Skin of body (tissue), 2 donors: Measurements from ENCODE around the gene KRT32. TPM values are rescaled to one million over a fixed set of nuclear protein-coding genes. Genes with fewer than 3 reads are reported as not detected.
"Not testable (repeated sequence)": the region's sequence is repeated elsewhere in the genome, so short reads cannot be mapped to it uniquely, and the experiment has no call there.

Source experiments
- DNase-seq: peaks from one replicate; lab custom pipeline; 2025; lab: John Stamatoyannopoulos, UW
- total RNA-seq: library from RNA; depleted of rRNA; stranded (reverse); fragments of >200 nt; gene quantifications from one replicate; pipeline ENCODE4 v1.2.3, GENCODE V29; 2014

The KRT32 gene
- total RNA-seq, 1 donor from 2014 or later, result 28.0 TPM

DNA sequence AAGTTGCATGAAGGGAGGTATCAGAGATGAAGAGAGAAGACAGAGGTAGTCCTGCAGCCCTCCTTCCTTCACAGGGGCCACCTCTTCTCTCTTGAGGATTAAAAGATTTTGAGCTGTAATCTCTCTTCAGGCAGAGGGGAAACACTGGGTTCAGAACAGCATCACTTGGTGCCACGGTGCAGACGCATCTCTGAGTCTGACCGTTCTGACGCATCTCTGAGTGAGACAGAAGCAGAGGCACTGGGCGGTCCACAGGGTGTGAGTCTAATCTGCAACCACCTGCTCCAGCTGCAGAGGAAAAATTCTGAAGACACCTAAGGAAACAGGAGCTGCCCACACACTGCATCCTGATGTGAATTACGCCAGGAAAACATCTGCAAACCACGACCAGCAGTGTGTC, 37.5 kb downstream of the KRT32 start:
- DNase-seq, result no peak

GRCh38 chr17:41428591-41429291, 38.4 kb downstream of the KRT32 start:
- no peak for DNase-seq

- no peak for DNase-seq
Measured at GRCh38 chr17:41424111-41424635, 43.0 kb downstream of the KRT32 start, which contains the start of gene KRT37. KRT37 (minus strand) TSS chr17:41424585; CDS start chr17:41424523, 62 bp downstream.

DNA sequence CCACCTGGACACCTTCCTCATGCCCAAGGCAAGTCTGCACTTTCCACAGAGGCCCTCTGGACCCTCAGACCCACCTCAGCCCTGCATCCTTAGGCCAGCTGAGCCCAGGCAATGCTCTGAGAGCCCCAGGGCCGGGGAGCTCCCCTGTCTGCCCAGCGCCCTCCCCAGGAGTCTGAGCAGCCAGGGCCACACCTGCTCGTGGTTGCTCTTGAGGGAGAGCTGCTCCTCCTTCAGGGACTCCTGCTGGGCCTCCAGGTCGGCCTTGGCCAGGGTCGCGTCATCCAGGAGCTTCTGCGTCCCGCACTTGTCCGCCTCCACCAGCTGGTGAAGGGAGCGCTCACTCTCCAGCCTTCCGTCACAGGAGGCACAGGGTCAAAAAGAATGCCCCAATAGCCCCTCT, 44.6 kb downstream of the KRT32 start:
- not testable (repeated sequence) for DNase-seq

DNA sequence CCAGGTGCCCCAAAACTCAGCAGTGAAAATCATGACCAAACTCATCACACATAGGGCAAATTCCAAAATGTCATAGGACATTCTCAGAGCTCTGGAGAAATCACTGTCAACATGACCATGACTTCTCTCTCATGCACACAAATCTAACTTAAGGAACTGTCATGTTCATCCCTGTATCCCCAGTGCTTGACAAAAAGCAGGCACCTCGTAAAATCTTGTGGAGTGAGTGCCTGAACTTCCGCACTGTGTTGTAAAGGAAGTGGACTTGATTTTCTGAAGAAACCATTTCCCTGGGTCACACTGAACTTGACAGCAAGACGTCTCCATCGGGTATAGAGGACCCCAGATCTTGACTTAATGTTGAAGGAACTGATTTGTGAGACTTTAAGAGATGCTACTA, 45.6 kb downstream of the KRT32 start:
- DNase-seq, result no peak

GRCh38 chr17:41421116-41421515, 46.1 kb downstream of the KRT32 start:
- DNase-seq, result no peak

GRCh38 chr17:41420134-41420533, 47.1 kb downstream of the KRT32 start:
- no peak for DNase-seq

DNA sequence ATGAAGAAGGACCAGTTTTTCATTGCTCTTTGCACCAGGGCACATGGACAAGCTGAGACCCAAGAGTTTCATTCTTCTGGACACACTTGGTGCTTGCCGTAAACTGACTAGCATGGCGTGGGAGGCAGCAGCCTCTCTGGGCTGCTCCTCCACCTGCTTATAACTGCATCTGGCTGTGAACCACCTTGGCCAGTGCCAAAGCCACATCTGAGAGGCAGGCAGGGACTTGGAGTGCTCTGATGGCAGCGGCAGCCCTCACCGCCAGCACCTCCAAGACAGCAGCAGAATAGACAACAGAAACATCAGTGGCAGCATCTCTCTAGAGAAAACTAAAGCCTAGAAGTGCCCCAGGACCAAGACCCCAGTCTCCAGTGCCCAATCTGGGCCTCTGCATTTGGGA, 47.5 kb downstream of the KRT32 start:
- DNase-seq, result no peak

DNA sequence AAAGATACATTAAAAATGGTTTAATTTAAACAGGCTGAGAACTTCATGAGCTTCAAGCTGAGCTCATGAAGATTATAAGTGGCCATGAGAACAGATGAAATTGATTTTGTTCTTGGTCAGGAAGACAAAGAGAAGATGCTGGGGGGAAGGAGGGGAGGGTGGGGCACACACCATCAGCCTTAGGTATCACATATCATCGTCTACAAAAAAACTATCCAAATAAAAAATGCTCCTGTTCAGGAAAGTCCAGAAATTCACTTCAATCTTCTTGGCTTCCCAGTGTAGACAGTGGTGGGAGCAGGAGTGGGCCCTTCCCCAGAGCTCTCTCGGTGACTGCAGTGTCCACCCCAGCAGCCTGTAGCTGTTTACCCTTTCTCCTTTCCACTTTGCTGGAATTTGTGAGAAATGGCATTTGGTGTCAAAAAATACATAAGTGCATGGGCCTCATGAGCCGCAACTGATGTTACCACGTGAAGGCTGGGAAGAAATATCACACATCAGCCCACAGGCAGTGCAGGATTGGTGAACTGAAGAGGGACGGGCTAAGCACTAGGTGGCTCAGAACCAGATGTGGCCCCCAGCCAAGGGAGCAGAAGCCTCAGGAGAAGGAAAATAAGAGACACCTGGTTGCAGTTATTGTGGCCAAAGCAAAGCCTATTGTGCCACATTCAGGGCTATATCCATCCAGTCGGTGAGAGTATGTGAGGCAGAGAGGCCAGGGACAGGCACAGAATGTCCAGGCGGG, 48.9 kb downstream of the KRT32 start:
- no peak for DNase-seq

DNA sequence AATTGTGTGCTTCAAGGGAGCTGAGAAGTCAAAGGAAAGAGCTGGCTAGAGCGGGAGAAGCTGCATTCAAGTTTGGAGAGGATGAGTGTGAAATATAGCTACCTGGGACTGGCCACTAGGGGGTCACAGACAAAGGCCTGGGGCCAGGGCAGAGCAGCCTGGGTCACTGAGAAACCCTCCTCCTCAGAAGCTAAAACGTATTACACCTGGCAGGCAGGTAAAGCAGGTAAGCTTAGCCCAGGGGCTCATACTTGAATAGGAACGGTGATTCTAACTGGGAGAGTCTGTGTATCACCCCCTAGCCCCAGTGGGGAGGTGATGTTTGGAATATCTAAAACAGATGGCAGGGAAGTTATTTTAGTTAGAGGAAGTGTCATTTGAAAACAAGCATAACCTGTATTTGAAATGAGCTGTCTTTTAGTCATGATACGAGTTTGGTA, 49.6 kb downstream of the KRT32 start:
- no peak for DNase-seq

DNA sequence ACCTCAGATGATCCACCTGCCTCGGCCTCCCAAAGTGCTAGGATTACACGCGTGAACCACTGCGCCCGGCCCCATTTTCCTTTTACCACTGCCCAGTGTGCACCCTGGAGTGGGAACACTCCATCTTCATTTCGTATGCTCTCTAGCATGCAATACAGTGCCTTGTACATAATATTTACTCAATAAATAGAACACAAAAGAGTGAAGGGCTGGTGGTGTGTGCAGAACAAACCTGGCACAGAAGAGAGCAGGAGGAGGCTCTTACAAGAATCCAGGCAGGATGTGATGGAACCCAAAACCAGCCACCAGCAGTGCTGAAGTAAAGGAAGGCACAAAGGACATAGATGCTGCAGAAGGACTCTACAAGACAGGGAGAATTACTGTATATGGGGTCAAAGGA, 50.1 kb downstream of the KRT32 start:
- no peak for DNase-seq

- DNase-seq, result no peak
Measured at GRCh38 chr17:41416479-41416878, 50.7 kb downstream of the KRT32 start.

DNA sequence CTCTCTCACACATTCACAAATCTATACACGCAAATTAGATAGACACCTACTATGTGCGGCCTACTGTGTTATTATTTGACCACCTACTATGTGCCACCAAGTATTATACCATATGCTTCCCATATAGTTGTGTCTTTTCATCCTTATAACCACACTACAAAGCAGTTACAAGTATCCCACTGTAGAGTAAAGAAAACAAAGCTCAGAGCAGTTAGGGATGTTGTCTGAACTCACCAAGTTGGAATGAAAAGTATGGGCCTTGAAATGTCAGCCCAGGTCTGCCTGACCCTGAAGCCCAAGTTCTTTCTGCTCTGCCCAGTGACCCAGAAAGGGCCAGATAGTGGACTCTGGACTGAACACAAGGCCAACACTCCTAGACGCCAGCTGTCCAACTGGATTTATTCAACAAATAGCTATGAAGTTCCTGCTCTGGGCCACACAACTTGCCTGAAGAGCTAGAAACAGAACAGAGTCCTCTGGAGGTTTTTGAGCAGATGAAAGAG, 51.3 kb downstream of the KRT32 start:
- no peak for DNase-seq

DNA sequence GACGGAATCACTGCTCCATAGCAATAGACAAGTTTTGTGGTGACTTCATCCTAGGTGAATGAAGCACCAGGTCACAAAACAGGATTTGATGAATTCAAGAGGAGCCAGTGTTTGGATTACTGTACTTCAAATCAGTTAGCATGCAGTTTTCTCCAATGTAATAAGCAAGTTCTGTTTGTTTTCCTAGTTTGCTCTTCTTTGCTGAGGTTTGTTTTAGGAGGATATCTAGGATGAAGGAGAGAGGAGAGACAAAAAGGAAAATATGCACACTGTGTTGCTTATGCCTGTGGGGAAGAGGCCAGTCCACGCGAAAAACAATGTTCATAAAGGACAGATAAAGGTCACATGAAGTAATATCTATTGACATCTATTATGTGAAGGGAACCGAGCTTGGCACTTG, 51.8 kb downstream of the KRT32 start:
- DNase-seq, result no peak

- DNase-seq, result no peak
Measured at GRCh38 chr17:41413982-41414381, 53.2 kb downstream of the KRT32 start.

DNA sequence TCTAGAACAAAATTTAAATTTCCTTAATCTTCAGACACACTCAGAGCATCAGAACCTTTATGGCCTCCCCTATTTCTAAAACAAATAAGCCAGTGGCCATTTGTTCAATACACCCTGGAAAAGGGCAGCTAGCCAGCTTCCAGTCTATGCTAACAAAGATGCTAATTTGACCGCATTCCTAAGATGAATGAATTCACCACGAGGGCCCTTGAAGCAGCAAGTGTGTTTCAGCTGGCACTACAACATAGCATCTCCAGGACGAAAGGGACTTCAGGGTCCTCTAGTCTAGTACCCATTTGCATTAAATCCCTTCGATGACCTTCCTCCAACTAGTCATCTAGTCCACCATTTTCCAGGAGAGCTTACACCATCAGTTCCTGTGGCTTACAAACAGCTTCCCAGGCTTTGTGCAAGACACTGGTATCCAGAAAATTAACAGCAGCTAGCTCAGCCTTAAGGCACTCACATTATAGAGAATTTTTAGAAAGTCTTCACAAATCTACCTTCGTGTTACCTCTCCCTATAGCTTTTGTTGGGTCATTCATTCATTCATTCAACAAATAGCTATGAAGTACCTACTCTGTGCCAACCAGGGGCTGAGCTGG, 53.7 kb downstream of the KRT32 start:
- no peak for DNase-seq

- DNase-seq, result no peak
Measured at GRCh38 chr17:41411072-41411840, 55.9 kb downstream of the KRT32 start.
